DND-41 (cell line): ENCODE data around the gene PHYH.

Source experiments
- ATAC-seq: fragments of 200-7000 bp; cut with Tn5 transposase; 3 replicates; pipeline ENCODE4 v1.9.1; 2021; ENCODE audit warnings: low read depth; ENCODE audit not compliant: insufficient read depth
- DNase-seq: peaks from one replicate; pipeline ENCODE4 v3.0.0-alpha.2; 2020
- H2AFZ ChIP-seq: 2 replicates; pipeline ENCODE4 v1.6.0; 2012; ENCODE audit warnings: low read depth, low read length
- H3K27ac ChIP-seq: 2 replicates; pipeline ENCODE4 v1.5.1; 2012; ENCODE audit warnings: low read length, inconsistent platforms
- H3K27me3 ChIP-seq: fragments of 200-600 bp; sonication (generic); 2 replicates; pipeline ENCODE4 v1.6.0; 2012; ENCODE audit warnings: low read length, mild to moderate bottlenecking, inconsistent platforms; ENCODE audit not compliant: insufficient read depth, poor library complexity
- H3K36me3 ChIP-seq: 2 replicates; pipeline ENCODE4 v1.5.1; 2012; ENCODE audit warnings: low read length, inconsistent platforms; ENCODE audit not compliant: insufficient read depth
- H3K4me1 ChIP-seq: 2 replicates; pipeline ENCODE4 v1.5.1; 2012; ENCODE audit warnings: mild to moderate bottlenecking, low read length; ENCODE audit not compliant: insufficient read depth
- H3K4me2 ChIP-seq: 2 replicates; pipeline ENCODE4 v1.6.0; 2012; ENCODE audit warnings: mild to moderate bottlenecking, moderate library complexity, low read length, inconsistent platforms; ENCODE audit not compliant: insufficient read depth
- H3K4me3 ChIP-seq, 2 experiments: fragments of 200-600 bp in 1 of 2; shearing (Covaris generic) in 1 of 2; 2 replicates each; pipeline ENCODE4 v1.5.1; 2012 to 2016; ENCODE audit warnings: inconsistent platforms in 2 of 2, low read length in 2 of 2, mild to moderate bottlenecking in 2 of 2, low read depth in 1 of 2, moderate library complexity in 1 of 2
- H3K79me2 ChIP-seq: 2 replicates; pipeline ENCODE4 v1.6.0; 2012; ENCODE audit warnings: low read length, inconsistent platforms; ENCODE audit not compliant: insufficient read depth
- H3K9ac ChIP-seq: 2 replicates; pipeline ENCODE4 v1.6.0; 2012; ENCODE audit warnings: low read depth, mild to moderate bottlenecking, inconsistent platforms, low read length, moderate library complexity
- H3K9me3 ChIP-seq: 2 replicates; pipeline ENCODE4 v1.5.1; 2012; ENCODE audit warnings: low read length, moderate library complexity, mild to moderate bottlenecking, inconsistent platforms; ENCODE audit not compliant: insufficient read depth, severe bottlenecking
- H4K20me1 ChIP-seq: 2 replicates; pipeline ENCODE4 v1.6.0; 2012; ENCODE audit warnings: low read length; ENCODE audit not compliant: insufficient read depth
- CTCF ChIP-seq: IDR thresholded peaks from 2 replicates; pipeline ENCODE4 v1.5.1; 2012; ENCODE audit warnings: borderline replicate concordance, low read length, moderate library complexity, mild to moderate bottlenecking; ENCODE audit not compliant: poor library complexity, severe bottlenecking; ENCODE audit errors: extremely low read depth
- EZH2 ChIP-seq: IDR thresholded peaks from 3 replicates; pipeline ENCODE4 v1.6.1; 2012; ENCODE audit warnings: borderline replicate concordance, low read depth, mild to moderate bottlenecking, moderate library complexity, low read length, inconsistent platforms; ENCODE audit not compliant: severe bottlenecking

PHYH gene

GRCh38 chr10:13262433-13262832, 37.4 kb downstream of the PHYH start:
- Histone ChIP-seq H4K20me1 (no peaks in the 10 kb centered on the region), H3K79me2 (no peaks in the 10 kb centered on the region), H3K4me2 (no peak overlapping the region), H3K36me3 (no peaks in the 10 kb centered on the region), H3K9me3 (no peaks in the 10 kb centered on the region), H3K27me3 (peaks cover 6% of the 10 kb centered on the region), H2AFZ (no peak overlapping the region), H3K9ac (no peak overlapping the region), H3K27ac (no peak overlapping the region), H3K4me3 (no peak overlapping the region), H3K4me1 (no peaks in the 10 kb centered on the region)
- no peak for DNase-seq
- TF ChIP-seq CTCF (no peak), EZH2 (no peak)
- ATAC-seq = no peak

GRCh38 chr10:13257621-13258140, 42.2 kb downstream of the PHYH start:
- no peaks in the 10 kb centered on the region for H3K36me3 ChIP-seq
- H3K4me2 ChIP-seq = no peak overlapping the region
- H3K27me3 ChIP-seq = peaks cover 5% of the 10 kb centered on the region
- H3K9ac ChIP-seq = no peak overlapping the region
- no peak overlapping the region for H3K27ac ChIP-seq
- TF ChIP-seq CTCF (no peak), EZH2 (no peak)
- no peaks in the 10 kb centered on the region for H3K4me1 ChIP-seq
- H4K20me1 ChIP-seq = no peaks in the 10 kb centered on the region
- no peaks in the 10 kb centered on the region for H3K9me3 ChIP-seq
- no peak overlapping the region for H2AFZ ChIP-seq
- H3K4me3 ChIP-seq = no peak overlapping the region
- no peaks in the 10 kb centered on the region for H3K79me2 ChIP-seq
- ATAC-seq (no peak), DNase-seq (no peak)

GRCh38 chr10:13256627-13257026, 43.2 kb downstream of the PHYH start:
- DNase-seq = no peak
- Histone ChIP-seq H3K27me3 (peaks cover 5% of the 10 kb centered on the region), H4K20me1 (no peaks in the 10 kb centered on the region), H2AFZ (no peak overlapping the region), H3K4me2 (no peak overlapping the region), H3K4me3 (no peak overlapping the region), H3K4me1 (no peaks in the 10 kb centered on the region), H3K36me3 (no peaks in the 10 kb centered on the region), H3K9ac (no peak overlapping the region), H3K79me2 (no peaks in the 10 kb centered on the region), H3K27ac (no peak overlapping the region), H3K9me3 (no peaks in the 10 kb centered on the region)
- no peak for TF ChIP-seq CTCF
- TF ChIP-seq EZH2 = no peak
- ATAC-seq = no peak

- H3K9me3 ChIP-seq = no peaks in the 10 kb centered on the region
- no peak overlapping the region for H3K4me3 ChIP-seq
- H3K79me2 ChIP-seq = no peaks in the 10 kb centered on the region
- no peak overlapping the region for H3K27ac ChIP-seq
- no peaks in the 10 kb centered on the region for H3K36me3 ChIP-seq
- no peak overlapping the region for H3K4me2 ChIP-seq
- DNase-seq (no peak), ATAC-seq (no peak)
- peaks cover 5% of the 10 kb centered on the region for H3K27me3 ChIP-seq
- H3K9ac ChIP-seq = no peak overlapping the region
- no peaks in the 10 kb centered on the region for H3K4me1 ChIP-seq
- H2AFZ ChIP-seq = no peak overlapping the region
- H4K20me1 ChIP-seq = no peaks in the 10 kb centered on the region
- TF ChIP-seq EZH2 = no peak
Observed at GRCh38 chr10:13253726-13254125, 46.1 kb downstream of the PHYH start.
